ENCODE measurements around the gene OXSR1. TPM values are rescaled to one million over a fixed set of nuclear protein-coding genes. Genes with fewer than 3 reads are reported as not detected.

OXSR1 gene
- total and polyA plus RNA-seq, 2 of the 13 experiments (the other 11 are each of a cell fraction or from before 2014, with no cell fraction given): 27.4 to 32.6 TPM

- TF ChIP-seq CCAR2 (optimal IDR thresholded peaks at IDR 0.05; ENCODE audit: low read depth, low read length) (no peak), ZNF678 (CRISPR knock-in tag; IDR thresholded peaks at IDR 0.05) (no peak), ZBTB20 (CRISPR knock-in tag; IDR thresholded peaks at IDR 0.05; ENCODE audit: borderline replicate concordance, low read depth) (no peak), TCF12 (IDR thresholded peaks at IDR 0.05) (no peak), TCF12 (CRISPR knock-in tag; IDR thresholded peaks at IDR 0.05) (no peak), POLR2AphosphoS5 (IDR thresholded peaks at IDR 0.05; ENCODE audit: low read depth, low read length) (peak; percentile 66), RBM22 (optimal IDR thresholded peaks at IDR 0.05; ENCODE audit: low read length) (peak; percentile 98), MAFG (CRISPR knock-in tag; IDR thresholded peaks at IDR 0.05) (no peak), ZNF24 (IDR thresholded peaks at IDR 0.05) (no peak), SYNCRIP (IDR thresholded peaks at IDR 0.05; ENCODE audit: insufficient read depth, low read depth, low read length) (no peak), CEBPG (CRISPR knock-in tag; IDR thresholded peaks at IDR 0.05) (no peak; the same call in 1 of the 2 replicates), NFYB (CRISPR knock-in tag; IDR thresholded peaks at IDR 0.05) (no peak), XRCC5 (optimal IDR thresholded peaks at IDR 0.05; ENCODE audit: low read length) (peak; percentile 65), NFYC (CRISPR knock-in tag; IDR thresholded peaks at IDR 0.05) (no peak), ZFP36L2 (CRISPR knock-in tag; IDR thresholded peaks at IDR 0.05) (no peak), AGO1 (IDR thresholded peaks at IDR 0.05; ENCODE audit: low read depth, low read length, poor library complexity, severe bottlenecking) (peak; percentile 15), PITX1 (CRISPR knock-in tag; IDR thresholded peaks at IDR 0.05) (0 out of 2 replicates have a peak, but pooled peaks have one; percentile 17)
- TF ChIP-seq, protein P1, sequence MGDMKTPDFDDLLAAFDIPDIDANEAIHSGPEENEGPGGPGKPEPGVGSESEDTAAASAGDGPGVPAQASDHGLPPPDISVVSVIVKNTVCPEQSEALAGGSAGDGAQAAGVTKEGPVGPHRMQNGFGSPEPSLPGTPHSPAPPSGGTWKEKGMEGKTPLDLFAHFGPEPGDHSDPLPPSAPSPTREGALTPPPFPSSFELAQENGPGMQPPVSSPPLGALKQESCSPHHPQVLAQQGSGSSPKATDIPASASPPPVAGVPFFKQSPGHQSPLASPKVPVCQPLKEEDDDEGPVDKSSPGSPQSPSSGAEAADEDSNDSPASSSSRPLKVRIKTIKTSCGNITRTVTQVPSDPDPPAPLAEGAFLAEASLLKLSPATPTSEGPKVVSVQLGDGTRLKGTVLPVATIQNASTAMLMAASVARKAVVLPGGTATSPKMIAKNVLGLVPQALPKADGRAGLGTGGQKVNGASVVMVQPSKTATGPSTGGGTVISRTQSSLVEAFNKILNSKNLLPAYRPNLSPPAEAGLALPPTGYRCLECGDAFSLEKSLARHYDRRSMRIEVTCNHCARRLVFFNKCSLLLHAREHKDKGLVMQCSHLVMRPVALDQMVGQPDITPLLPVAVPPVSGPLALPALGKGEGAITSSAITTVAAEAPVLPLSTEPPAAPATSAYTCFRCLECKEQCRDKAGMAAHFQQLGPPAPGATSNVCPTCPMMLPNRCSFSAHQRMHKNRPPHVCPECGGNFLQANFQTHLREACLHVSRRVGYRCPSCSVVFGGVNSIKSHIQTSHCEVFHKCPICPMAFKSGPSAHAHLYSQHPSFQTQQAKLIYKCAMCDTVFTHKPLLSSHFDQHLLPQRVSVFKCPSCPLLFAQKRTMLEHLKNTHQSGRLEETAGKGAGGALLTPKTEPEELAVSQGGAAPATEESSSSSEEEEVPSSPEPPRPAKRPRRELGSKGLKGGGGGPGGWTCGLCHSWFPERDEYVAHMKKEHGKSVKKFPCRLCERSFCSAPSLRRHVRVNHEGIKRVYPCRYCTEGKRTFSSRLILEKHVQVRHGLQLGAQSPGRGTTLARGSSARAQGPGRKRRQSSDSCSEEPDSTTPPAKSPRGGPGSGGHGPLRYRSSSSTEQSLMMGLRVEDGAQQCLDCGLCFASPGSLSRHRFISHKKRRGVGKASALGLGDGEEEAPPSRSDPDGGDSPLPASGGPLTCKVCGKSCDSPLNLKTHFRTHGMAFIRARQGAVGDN (CRISPR knock-in tag; IDR thresholded peaks at IDR 0.05): peak; percentile 81
- TF ChIP-seq, protein P2, sequence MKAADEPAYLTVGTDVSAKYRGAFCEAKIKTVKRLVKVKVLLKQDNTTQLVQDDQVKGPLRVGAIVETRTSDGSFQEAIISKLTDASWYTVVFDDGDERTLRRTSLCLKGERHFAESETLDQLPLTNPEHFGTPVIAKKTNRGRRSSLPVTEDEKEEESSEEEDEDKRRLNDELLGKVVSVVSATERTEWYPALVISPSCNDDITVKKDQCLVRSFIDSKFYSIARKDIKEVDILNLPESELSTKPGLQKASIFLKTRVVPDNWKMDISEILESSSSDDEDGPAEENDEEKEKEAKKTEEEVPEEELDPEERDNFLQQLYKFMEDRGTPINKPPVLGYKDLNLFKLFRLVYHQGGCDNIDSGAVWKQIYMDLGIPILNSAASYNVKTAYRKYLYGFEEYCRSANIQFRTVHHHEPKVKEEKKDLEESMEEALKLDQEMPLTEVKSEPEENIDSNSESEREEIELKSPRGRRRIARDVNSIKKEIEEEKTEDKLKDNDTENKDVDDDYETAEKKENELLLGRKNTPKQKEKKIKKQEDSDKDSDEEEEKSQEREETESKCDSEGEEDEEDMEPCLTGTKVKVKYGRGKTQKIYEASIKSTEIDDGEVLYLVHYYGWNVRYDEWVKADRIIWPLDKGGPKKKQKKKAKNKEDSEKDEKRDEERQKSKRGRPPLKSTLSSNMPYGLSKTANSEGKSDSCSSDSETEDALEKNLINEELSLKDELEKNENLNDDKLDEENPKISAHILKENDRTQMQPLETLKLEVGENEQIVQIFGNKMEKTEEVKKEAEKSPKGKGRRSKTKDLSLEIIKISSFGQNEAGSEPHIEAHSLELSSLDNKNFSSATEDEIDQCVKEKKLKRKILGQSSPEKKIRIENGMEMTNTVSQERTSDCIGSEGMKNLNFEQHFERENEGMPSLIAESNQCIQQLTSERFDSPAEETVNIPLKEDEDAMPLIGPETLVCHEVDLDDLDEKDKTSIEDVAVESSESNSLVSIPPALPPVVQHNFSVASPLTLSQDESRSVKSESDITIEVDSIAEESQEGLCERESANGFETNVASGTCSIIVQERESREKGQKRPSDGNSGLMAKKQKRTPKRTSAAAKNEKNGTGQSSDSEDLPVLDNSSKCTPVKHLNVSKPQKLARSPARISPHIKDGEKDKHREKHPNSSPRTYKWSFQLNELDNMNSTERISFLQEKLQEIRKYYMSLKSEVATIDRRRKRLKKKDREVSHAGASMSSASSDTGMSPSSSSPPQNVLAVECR (CRISPR knock-in tag; IDR thresholded peaks at IDR 0.05; ENCODE audit: borderline replicate concordance): peak; percentile 46; the same call in 1 of the 2 replicates
- TF ChIP-seq, protein P3, sequence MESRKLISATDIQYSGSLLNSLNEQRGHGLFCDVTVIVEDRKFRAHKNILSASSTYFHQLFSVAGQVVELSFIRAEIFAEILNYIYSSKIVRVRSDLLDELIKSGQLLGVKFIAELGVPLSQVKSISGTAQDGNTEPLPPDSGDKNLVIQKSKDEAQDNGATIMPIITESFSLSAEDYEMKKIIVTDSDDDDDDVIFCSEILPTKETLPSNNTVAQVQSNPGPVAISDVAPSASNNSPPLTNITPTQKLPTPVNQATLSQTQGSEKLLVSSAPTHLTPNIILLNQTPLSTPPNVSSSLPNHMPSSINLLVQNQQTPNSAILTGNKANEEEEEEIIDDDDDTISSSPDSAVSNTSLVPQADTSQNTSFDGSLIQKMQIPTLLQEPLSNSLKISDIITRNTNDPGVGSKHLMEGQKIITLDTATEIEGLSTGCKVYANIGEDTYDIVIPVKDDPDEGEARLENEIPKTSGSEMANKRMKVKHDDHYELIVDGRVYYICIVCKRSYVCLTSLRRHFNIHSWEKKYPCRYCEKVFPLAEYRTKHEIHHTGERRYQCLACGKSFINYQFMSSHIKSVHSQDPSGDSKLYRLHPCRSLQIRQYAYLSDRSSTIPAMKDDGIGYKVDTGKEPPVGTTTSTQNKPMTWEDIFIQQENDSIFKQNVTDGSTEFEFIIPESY (CRISPR knock-in tag; IDR thresholded peaks at IDR 0.05): peak; percentile 67
Measured at GRCh38 chr3:38117748-38118420, 47.5 kb upstream of the OXSR1 start (continued).
